RWPE2 (cell line): Measurements from ENCODE around the gene PPP1R18.

Experiments
- ATAC-seq: fragments of 200-7000 bp; cut with Tn5 transposase; 3 replicates; pipeline ENCODE4 v1.9.1; 2021; ENCODE audit warnings: low read depth
- DNase-seq: peaks from one replicate; pipeline ENCODE4 v3.0.0-alpha.2; 2020; ENCODE audit warnings: low spot score
- H3K27ac ChIP-seq: fragments of 450-650 bp; 2 replicates; pipeline ENCODE4 v1.5.1; 2017; ENCODE audit warnings: mild to moderate bottlenecking; ENCODE audit not compliant: poor library complexity, severe bottlenecking
- H3K27me3 ChIP-seq: fragments of 250-450 bp; sonication (Bioruptor Pico); 2 replicates; pipeline ENCODE4 v1.5.1; 2021; ENCODE audit warnings: mild to moderate bottlenecking, moderate library complexity; ENCODE audit not compliant: insufficient read depth, poor library complexity, severe bottlenecking
- H3K36me3 ChIP-seq: fragments of 250-450 bp; sonication (Bioruptor Pico); 2 replicates; pipeline ENCODE4 v1.5.1; 2020; ENCODE audit warnings: low read depth, mild to moderate bottlenecking, moderate library complexity
- H3K4me1 ChIP-seq: fragments of 250-450 bp; sonication (Bioruptor Pico); 2 replicates; pipeline ENCODE4 v1.5.1; 2021; ENCODE audit warnings: mild to moderate bottlenecking, moderate library complexity; ENCODE audit not compliant: insufficient read depth, poor library complexity, severe bottlenecking
- H3K4me3 ChIP-seq: fragments of 250-450 bp; sonication (Bioruptor Pico); 2 replicates; pipeline ENCODE4 v1.5.1; 2021; ENCODE audit warnings: mild to moderate bottlenecking, moderate library complexity; ENCODE audit not compliant: severe bottlenecking
- H3K9me3 ChIP-seq: fragments of 250-450 bp; sonication (Bioruptor Pico); 2 replicates; pipeline ENCODE4 v1.5.1; 2021; ENCODE audit warnings: mild to moderate bottlenecking, moderate library complexity; ENCODE audit not compliant: severe bottlenecking
- TF ChIP-seq, protein P1 (sequence below): fragments of 450-650 bp; IDR thresholded peaks from one replicate; pipeline ENCODE4 v1.5.1; 2017; ENCODE audit warnings: mild to moderate bottlenecking, moderate library complexity; ENCODE audit not compliant: poor library complexity, severe bottlenecking

PPP1R18 gene

DNA sequence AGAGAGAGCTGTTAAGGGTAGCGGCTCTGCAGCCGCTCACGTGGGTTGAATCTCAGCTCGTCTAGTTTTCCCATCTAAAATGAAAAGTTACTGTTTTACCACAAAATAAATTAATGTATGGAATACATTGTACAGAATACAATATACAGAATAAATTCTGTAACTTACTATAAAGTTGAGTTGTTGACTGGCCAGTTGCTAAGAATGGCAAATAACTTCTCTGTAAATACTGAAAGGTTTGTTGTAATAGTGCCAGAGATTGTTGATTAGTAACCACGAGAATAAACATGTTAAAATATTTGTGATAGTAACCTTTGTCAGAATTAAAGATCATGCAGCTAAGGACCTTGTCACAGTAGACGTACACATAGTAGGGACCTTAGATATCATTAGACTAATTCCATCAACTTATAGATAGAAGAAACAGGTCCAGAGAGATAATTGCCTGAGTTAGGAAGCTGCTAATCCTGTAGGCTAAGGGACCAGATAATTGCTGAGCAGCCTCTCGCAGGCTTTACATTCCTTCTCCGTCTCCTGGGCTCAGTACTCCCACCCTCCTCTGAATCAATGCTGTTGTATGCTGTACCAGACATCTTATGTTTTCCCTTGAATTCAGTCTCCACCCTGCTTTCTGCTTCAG, 4.9 kb upstream of the PPP1R18 start:
- no peaks in the 10 kb centered on the region for H3K27me3 ChIP-seq
- DNase-seq (no peak), ATAC-seq (no peak)
- peak overlapping the region; percentile 95 for H3K27ac ChIP-seq
- TF ChIP-seq, protein P1, sequence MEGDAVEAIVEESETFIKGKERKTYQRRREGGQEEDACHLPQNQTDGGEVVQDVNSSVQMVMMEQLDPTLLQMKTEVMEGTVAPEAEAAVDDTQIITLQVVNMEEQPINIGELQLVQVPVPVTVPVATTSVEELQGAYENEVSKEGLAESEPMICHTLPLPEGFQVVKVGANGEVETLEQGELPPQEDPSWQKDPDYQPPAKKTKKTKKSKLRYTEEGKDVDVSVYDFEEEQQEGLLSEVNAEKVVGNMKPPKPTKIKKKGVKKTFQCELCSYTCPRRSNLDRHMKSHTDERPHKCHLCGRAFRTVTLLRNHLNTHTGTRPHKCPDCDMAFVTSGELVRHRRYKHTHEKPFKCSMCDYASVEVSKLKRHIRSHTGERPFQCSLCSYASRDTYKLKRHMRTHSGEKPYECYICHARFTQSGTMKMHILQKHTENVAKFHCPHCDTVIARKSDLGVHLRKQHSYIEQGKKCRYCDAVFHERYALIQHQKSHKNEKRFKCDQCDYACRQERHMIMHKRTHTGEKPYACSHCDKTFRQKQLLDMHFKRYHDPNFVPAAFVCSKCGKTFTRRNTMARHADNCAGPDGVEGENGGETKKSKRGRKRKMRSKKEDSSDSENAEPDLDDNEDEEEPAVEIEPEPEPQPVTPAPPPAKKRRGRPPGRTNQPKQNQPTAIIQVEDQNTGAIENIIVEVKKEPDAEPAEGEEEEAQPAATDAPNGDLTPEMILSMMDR = no peak
- peaks cover 19% of the 10 kb centered on the region for H3K4me1 ChIP-seq
- H3K9me3 ChIP-seq = no peaks in the 10 kb centered on the region
- peak overlapping the region; percentile 58 for H3K4me3 ChIP-seq
- H3K36me3 ChIP-seq = no peaks in the 10 kb centered on the region

- Histone ChIP-seq H3K4me1 (peaks cover 17% of the 10 kb centered on the region), H3K36me3 (peaks cover 2% of the 10 kb centered on the region), H3K27ac (peak within 1 kb of the TSS; percentile 95), H3K9me3 (no peaks in the 10 kb centered on the region), H3K4me3 (peak within 1 kb of the TSS; percentile 58), H3K27me3 (no peaks in the 10 kb centered on the region)
- DNase-seq (peak; percentile 91), ATAC-seq (peak; percentile 58)
- TF ChIP-seq, protein P1 = no peak
Observed at GRCh38 chr6:30690403-30691207, 4.2 kb upstream of the PPP1R18 start, which contains the start of gene NRM. NRM (minus strand) TSS chr6:30690984; CDS start chr6:30690974, 10 bp downstream.

- Histone ChIP-seq H3K4me1 (peaks cover 11% of the 10 kb centered on the region), H3K27ac (peak overlapping the region; percentile 95)
- DNase-seq = no peak
Observed at GRCh38 chr6:30689985-30690384, 3.5 kb upstream of the PPP1R18 start.

DNA sequence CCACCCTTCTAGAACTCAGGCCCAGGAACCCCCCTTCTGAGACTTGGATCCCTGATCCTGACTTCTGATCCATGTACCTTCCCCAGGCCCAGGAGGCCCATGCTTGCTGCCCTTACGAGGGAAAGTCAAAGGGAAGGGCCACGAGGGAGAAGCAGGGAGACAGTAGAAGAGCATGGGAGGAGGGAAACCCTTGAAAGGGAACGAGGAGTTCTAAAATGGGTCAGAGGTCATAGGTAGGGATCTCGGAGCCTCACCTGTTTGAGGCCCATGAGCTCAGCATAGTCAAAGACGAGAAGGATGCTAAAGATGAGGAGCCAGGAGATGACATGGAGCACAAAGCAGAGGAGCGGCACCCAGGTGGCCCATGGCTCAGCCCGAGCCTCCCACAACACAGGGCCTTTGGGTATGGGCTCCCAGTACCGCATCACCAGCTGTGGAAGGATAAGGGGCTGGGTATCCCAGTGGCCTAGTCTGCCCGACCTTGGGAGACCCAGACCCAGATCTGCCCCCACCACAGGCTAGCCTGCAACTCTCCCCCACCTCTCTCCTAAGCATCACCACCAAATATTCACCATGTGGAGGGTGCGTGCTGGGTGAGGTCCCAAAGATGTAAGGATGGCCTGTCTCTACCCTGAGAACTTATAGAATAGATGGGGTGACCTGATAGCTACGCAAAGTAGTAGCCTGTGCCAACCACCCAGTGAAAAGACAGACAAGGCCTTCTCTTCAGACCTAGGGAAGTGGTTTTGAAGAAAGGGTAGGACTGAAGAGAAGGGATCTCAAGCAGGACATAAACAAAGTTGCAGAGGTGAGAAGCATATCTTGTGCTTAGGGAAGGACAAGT, 2.8 kb upstream of the PPP1R18 start:
- Histone ChIP-seq H3K36me3 (peaks cover 13% of the 10 kb centered on the region), H3K9me3 (no peaks in the 10 kb centered on the region), H3K27me3 (no peaks in the 10 kb centered on the region), H3K4me1 (peaks cover 7% of the 10 kb centered on the region), H3K27ac (peak overlapping the region; percentile 95), H3K4me3 (no peak overlapping the region)
- DNase-seq (no peak), ATAC-seq (no peak)
- TF ChIP-seq, protein P1 = no peak

More at GRCh38 chr6:30689985-30690384, 3.5 kb upstream of the PPP1R18 start:
- Histone ChIP-seq H3K4me3 (peak overlapping the region; percentile 58), H3K27me3 (no peaks in the 10 kb centered on the region), H3K9me3 (no peaks in the 10 kb centered on the region), H3K36me3 (peaks cover 8% of the 10 kb centered on the region)
- TF ChIP-seq, protein P1 = no peak
- no peak for ATAC-seq
